Panc1 (cell line): ENCODE results near the gene MYO7B. TPM values are rescaled to one million over a fixed set of nuclear protein-coding genes. Genes with fewer than 3 reads are reported as not detected.

Source experiments
- ATAC-seq: fragments of 200-7000 bp; cut with Tn5 transposase; 2 replicates; pipeline ENCODE4 v1.9.1; 2020; ENCODE audit warnings: mild to moderate bottlenecking, moderate library complexity
- BruUV-seq: library from RNA; stranded (reverse); fragments of 400-500 nt; replicated peaks from 2 replicates; lab custom pipeline; 2021; lab: Mats Ljungman, UMichigan
- CTCF ChIA-PET: fragments of 300-600 bp; sonication (Branson Sonifier 250); formaldehyde crosslinking; loops from one replicate; lab custom pipeline; 2022; ENCODE audit warnings: antibody characterized with exemption; lab: Charles Lee
- POLR2A ChIA-PET: fragments of 300-600 bp; sonication (Branson Sonifier 250); formaldehyde crosslinking; loops from one replicate; lab custom pipeline; 2022; ENCODE audit warnings: antibody characterized with exemption; lab: Charles Lee
- DNase-seq: peaks from one replicate; pipeline ENCODE4 v3.0.0-alpha.2; 2010; ENCODE audit warnings: low read depth, low spot score
- H3K27ac ChIP-seq: 2 replicates; pipeline ENCODE4 v1.5.1; 2011; ENCODE audit warnings: mild to moderate bottlenecking, low read length, inconsistent platforms
- H3K27me3 ChIP-seq: fragments of 200-500 bp; sonication (Bioruptor generic); 2 replicates; pipeline ENCODE4 v1.6.0; 2014; ENCODE audit warnings: low read length, inconsistent platforms; ENCODE audit not compliant: control insufficient read depth, insufficient read depth
- H3K36me3 ChIP-seq: fragments of 200-500 bp; sonication (Bioruptor generic); 2 replicates; pipeline ENCODE4 v1.5.1; 2014; ENCODE audit warnings: inconsistent platforms, mild to moderate bottlenecking, low read length, moderate library complexity; ENCODE audit not compliant: control insufficient read depth, insufficient read depth
- H3K4me1 ChIP-seq: 2 replicates; pipeline ENCODE4 v1.5.1; 2011; ENCODE audit warnings: inconsistent platforms, mild to moderate bottlenecking, low read length, moderate library complexity; ENCODE audit not compliant: control insufficient read depth, insufficient read depth
- H3K4me3 ChIP-seq, 2 experiments: 2 replicates each; pipeline ENCODE4 v1.5.1; 2011 to 2012; ENCODE audit warnings: low read depth in 2 of 2, low read length in 2 of 2, mild to moderate bottlenecking in 2 of 2, inconsistent platforms in 1 of 2, moderate library complexity in 1 of 2
- H3K9me3 ChIP-seq: fragments of 200-500 bp; sonication (Bioruptor generic); 2 replicates; pipeline ENCODE4 v1.5.1; 2014; ENCODE audit warnings: low read depth, mild to moderate bottlenecking, inconsistent platforms, low read length, moderate library complexity; ENCODE audit not compliant: control insufficient read depth, insufficient read depth
- POLR2AphosphoS5 ChIP-seq: IDR thresholded peaks from 2 replicates; pipeline ENCODE4 v1.6.1; 2012; ENCODE audit warnings: mild to moderate bottlenecking, low read depth, low read length, moderate library complexity
- SIN3A ChIP-seq: IDR thresholded peaks from 2 replicates; pipeline ENCODE4 v1.6.1; 2012; ENCODE audit warnings: low read depth, mild to moderate bottlenecking, low read length, moderate library complexity, borderline replicate concordance; ENCODE audit not compliant: insufficient read depth
- TCF7L2 ChIP-seq: IDR thresholded peaks from 2 replicates; pipeline ENCODE4 v1.6.1; 2011; ENCODE audit warnings: mild to moderate bottlenecking, low read depth, low read length, inconsistent platforms
- in situ Hi-C: cut with HindIII; loops from 2 replicates; pipeline ENCODE4 v1.10.0; 2016; ENCODE audit warnings: low sequenced_read_pairs, low pct_unique_long_range_greater_than_20kb
- intact Hi-C: fragments of 100-400 bp; cut with micrococcal nuclease; formaldehyde crosslinking; loops from one replicate; pipeline ENCODE4 v1.10.0; 2022; ENCODE audit not compliant: unreplicated experiment
- total RNA-seq: library from RNA; stranded (reverse); gene quantifications from one replicate; pipeline ENCODE4 v1.2.1, GENCODE V29; 2021; ENCODE audit not compliant: unreplicated experiment
- TF ChIP-seq, protein P1 (sequence below): fragments of 450-650 bp; IDR thresholded peaks from 2 replicates; pipeline ENCODE4 v1.5.1; 2017; ENCODE audit warnings: mild to moderate bottlenecking
- TF ChIP-seq, protein P2 (sequence below), 2 experiments: IDR thresholded peaks; 2 replicates each; pipeline ENCODE4 v1.6.1; 2011 to 2012; ENCODE audit warnings: low read depth in 2 of 2, control low read depth in 1 of 2, low read length in 1 of 2, mild to moderate bottlenecking in 1 of 2, moderate library complexity in 1 of 2; ENCODE audit not compliant: insufficient read depth in 1 of 2

Gene MYO7B
- total RNA-seq, 1 experiment from 2014 or later, result 0.15 TPM

DNA sequence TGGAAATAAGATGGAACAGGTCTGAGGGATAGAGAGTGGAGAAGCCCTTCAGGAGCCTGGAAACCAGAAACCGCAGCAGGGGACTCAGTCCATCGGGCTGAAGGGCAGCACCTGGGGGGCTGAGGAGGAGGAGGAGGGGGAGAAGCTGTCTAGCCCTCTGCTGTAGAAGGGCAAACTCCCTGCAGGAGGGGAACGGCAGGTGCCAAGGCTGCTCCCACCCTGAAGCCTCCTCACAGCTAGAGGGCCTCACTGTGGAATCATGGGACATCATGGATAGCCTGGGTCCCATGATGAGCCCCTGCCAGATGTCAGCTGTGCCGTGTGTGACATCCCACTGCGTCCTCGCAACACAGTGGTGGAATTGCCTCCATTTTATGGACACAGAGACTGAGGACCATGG lies 435 bp downstream of the MYO7B start:
- no peaks in the 10 kb centered on the region for H3K4me1 ChIP-seq
- ChIA-PET CTCF (no interaction called here), POLR2A (no interaction called here)
- BruUV-seq, result no TSS peak
- no peak for DNase-seq
- no peaks in the 10 kb centered on the region for H3K9me3 ChIP-seq
- no peaks in the 10 kb centered on the region; the same call in 1 of the 2 replicates for H3K27me3 ChIP-seq
- no peaks in the 10 kb centered on the region for H3K36me3 ChIP-seq
- ATAC-seq, result no peak
- H3K27ac ChIP-seq, result no peak overlapping the region
- in situ Hi-C loops, result no loop called here
- no peak overlapping the region for H3K4me3 ChIP-seq
- TF ChIP-seq TCF7L2 (no peak), POLR2AphosphoS5 (no peak), SIN3A (no peak)
- TF ChIP-seq, protein P1, sequence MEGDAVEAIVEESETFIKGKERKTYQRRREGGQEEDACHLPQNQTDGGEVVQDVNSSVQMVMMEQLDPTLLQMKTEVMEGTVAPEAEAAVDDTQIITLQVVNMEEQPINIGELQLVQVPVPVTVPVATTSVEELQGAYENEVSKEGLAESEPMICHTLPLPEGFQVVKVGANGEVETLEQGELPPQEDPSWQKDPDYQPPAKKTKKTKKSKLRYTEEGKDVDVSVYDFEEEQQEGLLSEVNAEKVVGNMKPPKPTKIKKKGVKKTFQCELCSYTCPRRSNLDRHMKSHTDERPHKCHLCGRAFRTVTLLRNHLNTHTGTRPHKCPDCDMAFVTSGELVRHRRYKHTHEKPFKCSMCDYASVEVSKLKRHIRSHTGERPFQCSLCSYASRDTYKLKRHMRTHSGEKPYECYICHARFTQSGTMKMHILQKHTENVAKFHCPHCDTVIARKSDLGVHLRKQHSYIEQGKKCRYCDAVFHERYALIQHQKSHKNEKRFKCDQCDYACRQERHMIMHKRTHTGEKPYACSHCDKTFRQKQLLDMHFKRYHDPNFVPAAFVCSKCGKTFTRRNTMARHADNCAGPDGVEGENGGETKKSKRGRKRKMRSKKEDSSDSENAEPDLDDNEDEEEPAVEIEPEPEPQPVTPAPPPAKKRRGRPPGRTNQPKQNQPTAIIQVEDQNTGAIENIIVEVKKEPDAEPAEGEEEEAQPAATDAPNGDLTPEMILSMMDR, result no peak
- TF ChIP-seq, protein P2, sequence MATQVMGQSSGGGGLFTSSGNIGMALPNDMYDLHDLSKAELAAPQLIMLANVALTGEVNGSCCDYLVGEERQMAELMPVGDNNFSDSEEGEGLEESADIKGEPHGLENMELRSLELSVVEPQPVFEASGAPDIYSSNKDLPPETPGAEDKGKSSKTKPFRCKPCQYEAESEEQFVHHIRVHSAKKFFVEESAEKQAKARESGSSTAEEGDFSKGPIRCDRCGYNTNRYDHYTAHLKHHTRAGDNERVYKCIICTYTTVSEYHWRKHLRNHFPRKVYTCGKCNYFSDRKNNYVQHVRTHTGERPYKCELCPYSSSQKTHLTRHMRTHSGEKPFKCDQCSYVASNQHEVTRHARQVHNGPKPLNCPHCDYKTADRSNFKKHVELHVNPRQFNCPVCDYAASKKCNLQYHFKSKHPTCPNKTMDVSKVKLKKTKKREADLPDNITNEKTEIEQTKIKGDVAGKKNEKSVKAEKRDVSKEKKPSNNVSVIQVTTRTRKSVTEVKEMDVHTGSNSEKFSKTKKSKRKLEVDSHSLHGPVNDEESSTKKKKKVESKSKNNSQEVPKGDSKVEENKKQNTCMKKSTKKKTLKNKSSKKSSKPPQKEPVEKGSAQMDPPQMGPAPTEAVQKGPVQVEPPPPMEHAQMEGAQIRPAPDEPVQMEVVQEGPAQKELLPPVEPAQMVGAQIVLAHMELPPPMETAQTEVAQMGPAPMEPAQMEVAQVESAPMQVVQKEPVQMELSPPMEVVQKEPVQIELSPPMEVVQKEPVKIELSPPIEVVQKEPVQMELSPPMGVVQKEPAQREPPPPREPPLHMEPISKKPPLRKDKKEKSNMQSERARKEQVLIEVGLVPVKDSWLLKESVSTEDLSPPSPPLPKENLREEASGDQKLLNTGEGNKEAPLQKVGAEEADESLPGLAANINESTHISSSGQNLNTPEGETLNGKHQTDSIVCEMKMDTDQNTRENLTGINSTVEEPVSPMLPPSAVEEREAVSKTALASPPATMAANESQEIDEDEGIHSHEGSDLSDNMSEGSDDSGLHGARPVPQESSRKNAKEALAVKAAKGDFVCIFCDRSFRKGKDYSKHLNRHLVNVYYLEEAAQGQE (IDR thresholded peaks at IDR 0.05; ENCODE audit: insufficient read depth in 1 of 2, low read depth in 2 of 2, low read length in 1 of 2), result no peak
- intact Hi-C loops, result no loop called here

DNA sequence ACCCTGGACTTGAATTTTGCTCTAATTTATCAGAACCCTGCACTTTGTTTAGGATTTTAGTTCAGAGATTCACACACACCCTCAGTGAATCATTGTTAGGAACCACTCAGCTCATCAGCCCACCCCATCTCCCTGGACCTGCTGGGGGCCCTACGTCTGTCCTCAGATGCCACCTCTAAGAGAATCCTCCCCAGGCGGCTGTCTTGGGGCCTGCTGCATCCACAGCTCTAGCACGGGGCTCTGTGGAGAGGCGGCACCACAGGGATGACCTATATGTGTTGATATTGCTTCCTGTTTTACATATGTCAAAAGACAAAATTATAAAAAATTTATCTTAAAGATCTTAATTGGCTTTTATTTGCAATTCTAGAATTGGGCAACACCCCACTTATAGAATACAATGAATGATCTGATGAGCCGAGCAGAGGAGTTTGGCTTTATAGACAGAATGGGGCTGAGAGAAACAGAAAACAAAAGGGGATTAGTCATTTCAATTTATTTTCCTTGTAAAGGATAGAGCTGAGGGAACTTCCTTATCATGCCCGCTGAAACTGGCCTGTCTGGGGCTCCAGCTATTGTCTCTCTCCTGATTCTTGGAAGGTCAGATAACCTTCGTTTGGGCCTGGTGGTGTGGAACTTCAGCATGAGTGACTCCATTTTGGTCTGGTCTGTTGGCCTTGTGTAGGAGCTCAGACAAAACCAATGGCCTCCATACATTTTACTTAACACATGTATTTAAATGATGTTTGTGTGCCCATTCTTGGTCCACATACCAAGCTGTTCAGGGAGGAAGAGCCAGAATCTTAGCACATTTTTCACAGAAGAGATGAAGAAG lies 1.4 kb downstream of the MYO7B start:
- Histone ChIP-seq H3K9me3 (no peaks in the 10 kb centered on the region), H3K27me3 (no peaks in the 10 kb centered on the region; the same call in 1 of the 2 replicates), H3K4me1 (no peaks in the 10 kb centered on the region), H3K27ac (no peak overlapping the region), H3K36me3 (no peaks in the 10 kb centered on the region), H3K4me3 (no peak overlapping the region)
- ATAC-seq (no peak), DNase-seq (no peak)
- CTCF ChIA-PET, result no interaction called here
- TF ChIP-seq POLR2AphosphoS5, result no peak
- TF ChIP-seq, protein P1, result no peak
- no peak for TF ChIP-seq SIN3A
- TF ChIP-seq, protein P2 (IDR thresholded peaks at IDR 0.05; ENCODE audit: insufficient read depth in 1 of 2, low read depth in 2 of 2, low read length in 1 of 2), result no peak
- no peak for TF ChIP-seq TCF7L2
- no TSS peak for BruUV-seq
- intact Hi-C loops, result no loop called here
- in situ Hi-C loops, result no loop called here
- POLR2A ChIA-PET, result no interaction called here
